ENCODE data around the gene HIKESHI.
"Not testable (repeated sequence)": the region's sequence is repeated elsewhere in the genome, so short reads cannot be mapped to it uniquely, and the experiment has no call there.

Gene HIKESHI, protein sequence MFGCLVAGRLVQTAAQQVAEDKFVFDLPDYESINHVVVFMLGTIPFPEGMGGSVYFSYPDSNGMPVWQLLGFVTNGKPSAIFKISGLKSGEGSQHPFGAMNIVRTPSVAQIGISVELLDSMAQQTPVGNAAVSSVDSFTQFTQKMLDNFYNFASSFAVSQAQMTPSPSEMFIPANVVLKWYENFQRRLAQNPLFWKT

DNA sequence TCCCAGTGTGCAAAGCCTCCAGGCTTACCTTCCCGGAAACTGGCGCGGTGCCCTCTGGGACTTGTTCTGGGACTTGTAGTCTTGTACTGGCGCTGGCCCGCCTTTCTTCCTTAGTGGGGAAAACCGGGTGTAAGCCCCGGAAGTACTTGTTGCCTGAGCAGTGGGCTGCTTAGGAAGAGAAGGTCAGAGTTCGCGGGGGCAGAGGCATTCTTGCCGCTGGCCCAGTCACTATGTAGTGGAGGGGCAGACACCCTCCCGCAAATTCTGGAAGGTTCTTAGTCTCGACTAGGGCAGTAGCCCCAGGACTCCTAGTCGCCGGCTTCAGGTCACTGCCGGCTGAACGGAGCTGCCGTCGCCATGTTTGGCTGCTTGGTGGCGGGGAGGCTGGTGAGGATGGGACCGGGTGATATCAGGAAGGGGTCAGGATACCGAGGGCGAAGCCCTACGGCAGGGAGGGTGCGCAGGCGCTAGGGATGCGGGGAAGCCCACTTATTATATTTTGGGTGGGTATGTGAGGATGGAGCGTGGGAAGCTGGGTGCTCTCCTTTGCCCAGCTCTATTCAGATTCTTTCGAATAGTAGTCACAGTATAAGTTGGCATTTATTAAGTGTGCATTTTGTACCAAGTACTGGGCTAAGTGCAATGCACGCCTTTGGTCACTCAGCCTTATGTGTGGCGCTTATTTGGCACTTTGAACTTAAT is at the start of gene HIKESHI:
Gene HIKESHI, plus strand, starts transcription at position 149 of the 702 bp plus-strand sequence. Its CDS starts 209 bp downstream, at position 358.
- peak; percentile 93 for DNase-seq (ENCODE audit: low read depth)

DNA sequence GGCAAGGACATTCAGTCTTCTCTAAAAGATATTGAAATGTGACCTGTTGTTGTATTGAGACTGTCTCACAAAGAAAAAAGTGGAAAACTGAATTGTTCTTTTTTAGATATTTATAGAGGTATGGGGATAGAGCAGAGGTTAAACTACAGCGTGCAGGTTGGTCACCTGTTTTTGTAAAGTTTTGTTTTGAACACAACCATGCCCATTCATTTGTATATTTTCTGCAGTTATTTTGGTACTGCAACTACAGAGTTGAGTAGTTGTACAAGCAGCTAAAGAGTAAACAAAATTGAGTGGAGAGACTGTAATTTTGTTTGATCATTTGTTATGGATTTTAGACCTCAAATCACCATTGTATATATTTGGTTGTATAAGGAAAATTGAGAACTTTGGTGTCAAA is 46.1 kb upstream of the HIKESHI start:
- DNase-seq (ENCODE audit: low read depth), result no peak

DNA sequence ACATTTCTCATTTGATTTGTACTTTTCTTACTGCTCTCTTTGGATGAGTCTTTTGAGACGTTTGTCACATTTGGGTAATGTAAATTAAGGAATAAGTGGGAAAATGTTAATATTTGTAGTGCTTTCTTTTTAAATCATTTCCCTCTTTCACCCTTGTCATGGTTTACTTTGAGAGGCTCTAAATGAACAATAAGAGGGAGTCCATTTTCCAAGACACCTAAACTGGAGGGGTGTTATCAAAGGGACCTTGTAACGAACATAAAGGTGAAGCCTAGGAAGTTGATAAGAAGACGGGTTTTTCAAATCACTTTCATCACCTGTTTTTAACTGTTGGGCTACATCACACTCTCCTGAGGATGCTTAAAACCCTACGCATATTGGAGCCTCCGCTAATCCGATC is 45.4 kb upstream of the HIKESHI start:
- no peak for DNase-seq (ENCODE audit: low read depth)

DNA sequence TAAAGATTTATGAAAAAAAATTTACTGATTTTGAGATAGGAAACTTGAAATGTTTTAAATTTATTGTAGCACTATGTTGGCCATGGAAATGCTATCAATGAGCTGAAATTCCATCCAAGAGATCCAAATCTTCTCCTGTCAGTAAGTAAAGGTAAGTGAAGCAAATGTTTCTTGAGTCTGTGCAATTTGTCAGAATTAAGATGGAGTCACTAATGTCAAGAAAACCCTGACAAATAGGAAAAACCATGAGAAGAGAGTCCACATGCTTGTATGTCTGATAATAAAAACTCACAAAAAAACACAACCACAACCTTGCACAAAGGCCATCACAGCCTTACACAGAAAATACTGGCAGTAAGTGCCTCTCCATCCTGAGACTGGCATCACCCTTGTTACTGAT is 44.6 kb upstream of the HIKESHI start:
- DNase-seq (ENCODE audit: low read depth), result no peak

DNA sequence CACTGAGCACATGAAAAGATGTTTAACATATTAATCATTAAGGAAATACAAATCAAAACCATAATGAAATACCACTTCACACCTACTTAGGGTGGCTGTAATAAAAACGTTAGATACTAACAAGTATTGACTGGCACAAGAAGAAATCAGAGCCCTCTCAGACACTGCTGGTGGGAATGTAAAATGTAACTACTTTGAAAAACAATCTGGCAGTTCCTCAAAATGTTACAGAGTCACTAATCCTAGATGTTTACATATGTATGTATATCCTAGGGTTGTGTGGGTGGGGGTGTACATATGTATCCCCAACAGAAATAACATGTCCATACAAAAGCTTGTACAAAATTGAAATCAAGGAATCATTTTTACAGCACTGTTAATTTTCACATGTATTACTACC is 42.3 kb upstream of the HIKESHI start:
- no peak for DNase-seq (ENCODE audit: low read depth)

DNA sequence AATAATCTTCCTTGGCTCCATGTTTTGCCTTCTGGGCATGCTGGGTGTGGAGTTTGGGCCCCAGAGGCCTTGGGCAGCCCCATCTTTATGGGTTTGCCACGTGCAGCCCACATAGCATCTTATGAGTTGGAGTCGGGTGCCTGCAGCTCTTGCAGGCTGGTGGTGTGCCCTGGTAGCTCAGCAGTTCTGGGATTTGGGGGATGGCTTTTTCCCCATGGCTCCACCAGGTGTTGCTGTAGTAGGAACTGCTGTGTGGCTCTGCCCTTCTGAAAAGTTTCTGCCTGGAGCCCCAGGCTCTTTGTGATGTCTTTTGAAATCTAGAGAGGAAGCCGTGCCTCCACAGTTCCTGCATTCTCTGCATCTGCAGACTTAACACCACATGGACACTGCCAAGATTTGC is 40.7 kb upstream of the HIKESHI start:
- DNase-seq (ENCODE audit: low read depth), result no peak

DNA sequence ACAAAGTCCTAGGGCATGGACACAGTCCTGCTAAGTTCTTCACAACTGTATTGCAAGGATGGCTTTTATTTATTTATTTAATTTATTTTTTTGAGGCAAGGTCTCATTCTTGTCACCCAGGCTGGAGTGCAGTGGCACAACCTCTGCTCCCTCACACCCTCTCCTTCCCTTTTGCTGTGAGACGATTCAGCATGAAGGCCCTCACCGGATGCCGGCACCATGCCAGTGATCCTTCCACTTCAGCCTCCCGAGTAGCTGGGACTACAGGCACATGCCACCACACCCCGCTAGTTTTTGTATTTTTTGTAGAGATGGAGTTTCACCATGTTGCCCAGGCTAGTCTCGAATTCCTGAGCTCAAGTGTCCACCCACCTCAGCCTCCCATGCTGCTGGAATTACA is 39.7 kb upstream of the HIKESHI start:
- no peak for DNase-seq (ENCODE audit: low read depth)

DNA sequence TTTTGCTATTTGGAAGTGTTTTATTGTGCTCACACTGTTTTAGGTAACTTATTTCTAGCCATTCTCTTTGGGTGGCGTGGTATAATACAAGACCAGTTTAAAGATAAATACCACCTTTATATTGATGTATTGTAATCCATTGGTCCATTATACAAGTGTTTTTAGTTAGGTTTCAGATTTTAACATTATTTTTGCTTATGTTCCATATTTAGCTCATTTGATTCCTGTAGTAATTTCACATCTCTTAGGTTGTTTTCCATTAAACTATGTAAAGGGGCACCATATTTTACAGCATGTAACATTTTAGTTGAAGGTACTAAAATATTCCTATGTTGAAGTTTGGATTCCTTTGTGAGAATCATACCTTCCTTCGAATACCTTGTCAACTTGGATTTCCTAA is 37.4 kb upstream of the HIKESHI start:
- DNase-seq (ENCODE audit: low read depth), result no peak

DNA sequence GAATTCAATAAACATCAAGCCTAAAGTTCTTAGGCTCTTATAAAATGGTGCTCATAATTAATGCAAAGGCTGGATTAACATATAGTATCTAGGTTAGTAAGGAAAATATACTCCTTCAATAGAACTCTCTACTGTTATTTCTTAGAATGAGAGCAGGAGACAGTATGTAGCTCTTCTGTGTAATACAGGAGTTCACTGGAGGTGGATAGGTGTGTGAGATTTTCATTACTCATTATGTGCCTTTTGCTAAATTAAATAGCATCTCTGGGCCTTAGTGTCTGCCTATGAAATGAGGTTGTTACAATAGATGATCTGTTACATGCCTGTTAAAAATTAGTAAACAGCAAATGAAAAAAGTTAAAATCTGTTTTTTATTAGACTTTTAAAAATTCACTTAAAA is 36.8 kb upstream of the HIKESHI start:
- no peak for DNase-seq (ENCODE audit: low read depth)

DNA sequence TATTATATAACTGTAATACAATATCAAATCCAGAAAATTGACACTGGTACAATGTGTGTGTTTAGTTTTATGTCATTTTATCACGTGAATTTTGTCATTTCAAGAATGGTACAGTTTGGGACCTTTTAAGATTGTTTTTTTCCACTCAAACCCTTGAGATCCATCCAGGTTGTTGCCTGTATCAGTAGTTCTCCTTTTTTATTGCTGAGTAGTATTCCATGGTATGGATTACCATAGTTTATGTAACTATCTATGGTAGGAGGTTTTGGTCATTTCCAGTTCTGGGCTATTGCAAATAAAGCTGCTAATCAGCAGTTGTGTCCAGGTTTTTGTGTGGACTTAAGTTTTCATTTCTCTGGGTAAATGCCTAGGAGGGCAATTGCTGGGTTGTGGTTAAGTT is 32.4 kb upstream of the HIKESHI start:
- DNase-seq (ENCODE audit: low read depth), result no peak

DNA sequence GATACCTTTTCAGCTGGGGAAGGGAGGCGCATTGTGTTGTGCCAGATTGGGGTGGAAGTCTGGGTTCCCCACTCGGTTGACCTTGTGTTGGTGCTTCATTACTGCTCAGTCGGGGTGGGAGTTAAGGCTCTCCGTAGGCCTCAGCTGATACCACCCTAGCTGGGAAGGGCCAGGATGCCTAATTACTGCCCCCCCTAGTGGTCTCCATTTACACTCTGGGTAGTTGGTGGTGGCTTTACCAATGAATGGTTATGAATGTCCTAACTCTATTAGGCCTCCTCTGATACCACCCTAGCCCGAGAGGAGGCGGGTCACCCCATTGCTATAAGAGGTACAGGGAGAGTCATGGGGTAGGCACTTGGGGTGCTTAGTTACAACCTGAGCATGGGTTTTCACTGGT is 27.5 kb upstream of the HIKESHI start:
- no peak for DNase-seq (ENCODE audit: low read depth)

DNA sequence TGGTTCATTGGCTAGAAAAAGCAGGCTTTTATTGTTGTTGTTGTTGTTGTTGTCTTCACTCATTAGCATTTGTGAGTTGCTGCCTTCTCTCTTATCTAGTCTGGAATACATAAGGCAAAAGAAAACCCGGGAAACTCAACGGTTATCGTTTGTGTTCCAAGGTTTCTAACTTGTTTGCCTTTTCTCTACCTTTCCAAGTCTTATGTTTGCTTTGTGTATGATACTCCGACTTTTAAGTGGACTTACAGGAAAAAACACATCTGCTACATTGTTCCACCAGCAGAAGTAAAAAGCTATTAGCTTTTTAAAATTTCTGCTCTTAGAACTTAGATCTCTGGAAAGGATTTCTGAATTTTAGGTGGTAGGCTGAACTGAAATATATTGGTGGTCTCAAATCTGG is 27.0 kb upstream of the HIKESHI start:
- no peak for DNase-seq (ENCODE audit: low read depth)

DNA sequence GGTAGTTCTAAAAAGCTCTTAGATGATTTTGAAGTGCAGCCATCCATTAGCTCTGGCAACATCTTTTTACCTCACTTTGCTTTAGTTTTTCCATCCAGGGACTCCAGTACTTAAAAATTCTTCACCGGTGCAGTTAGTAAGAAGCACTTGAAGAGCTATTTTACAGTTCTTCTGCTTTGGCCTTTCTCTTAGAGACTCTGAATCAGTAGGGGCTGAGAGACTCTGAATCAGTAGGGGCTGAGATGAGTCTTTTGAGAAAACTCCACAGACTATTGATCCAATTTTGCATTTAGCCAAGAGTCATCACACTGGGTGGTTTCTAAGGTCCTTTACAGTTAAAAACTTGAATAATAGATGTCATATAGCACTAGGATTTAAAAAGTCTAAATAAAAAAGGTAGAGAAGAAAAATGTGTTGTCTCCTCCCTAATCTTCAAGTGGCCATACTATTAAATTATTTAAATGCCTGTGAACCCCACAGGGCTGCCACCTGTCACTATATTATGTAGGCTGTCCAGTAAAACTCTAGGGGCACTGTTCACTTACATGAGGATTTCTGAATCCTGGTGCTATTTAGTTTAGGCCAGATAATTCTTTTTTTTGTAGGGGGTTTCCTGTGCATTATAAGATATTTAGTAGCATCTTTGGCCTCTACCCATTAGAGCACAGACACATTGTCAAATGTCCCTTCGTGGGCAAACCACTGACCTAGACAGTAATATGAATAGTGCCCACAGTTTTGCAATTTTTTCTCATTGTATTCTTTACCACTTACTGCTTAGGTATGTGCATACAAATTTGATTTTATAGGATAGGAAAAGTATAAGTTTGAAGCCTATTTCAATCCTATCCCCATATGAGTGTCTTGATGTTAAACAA is 26.3 kb upstream of the HIKESHI start:
- no peak for DNase-seq (ENCODE audit: low read depth)

DNA sequence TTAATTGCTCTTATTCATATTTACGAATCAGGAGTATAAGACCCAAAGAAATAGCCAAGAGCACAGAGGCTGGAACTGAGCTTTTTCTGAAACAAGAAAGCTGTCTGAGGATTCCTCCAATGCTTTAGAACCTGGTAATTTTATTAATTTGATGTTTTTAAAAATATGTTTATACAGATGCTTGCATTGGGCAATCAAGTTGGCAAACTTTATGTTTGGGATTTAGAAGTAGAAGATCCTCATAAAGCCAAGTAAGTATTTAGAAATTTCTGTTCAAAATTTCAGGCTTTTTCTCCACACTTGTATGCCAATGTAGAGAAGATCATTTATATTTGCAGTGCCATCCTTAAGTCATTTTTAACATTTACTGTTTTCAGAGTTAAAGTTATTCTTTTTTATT is 24.3 kb upstream of the HIKESHI start:
- DNase-seq (ENCODE audit: low read depth), result no peak

DNA sequence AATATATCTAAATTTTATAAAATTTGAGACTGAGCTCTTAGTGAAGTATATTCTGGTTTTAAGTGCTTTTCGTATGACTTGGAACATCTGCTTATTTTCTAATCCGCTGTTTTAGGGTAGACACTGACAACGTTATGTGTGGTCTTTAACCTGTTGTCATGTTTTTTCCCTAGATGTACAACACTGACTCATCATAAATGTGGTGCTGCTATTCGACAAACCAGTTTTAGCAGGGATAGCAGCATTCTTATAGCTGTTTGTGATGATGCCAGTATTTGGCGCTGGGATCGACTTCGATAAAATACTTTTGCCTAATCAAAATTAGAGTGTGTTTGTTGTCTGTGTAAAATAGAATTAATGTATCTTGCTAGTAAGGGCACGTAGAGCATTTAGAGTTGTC is 23.8 kb upstream of the HIKESHI start:
- DNase-seq (ENCODE audit: low read depth), result no peak

DNA sequence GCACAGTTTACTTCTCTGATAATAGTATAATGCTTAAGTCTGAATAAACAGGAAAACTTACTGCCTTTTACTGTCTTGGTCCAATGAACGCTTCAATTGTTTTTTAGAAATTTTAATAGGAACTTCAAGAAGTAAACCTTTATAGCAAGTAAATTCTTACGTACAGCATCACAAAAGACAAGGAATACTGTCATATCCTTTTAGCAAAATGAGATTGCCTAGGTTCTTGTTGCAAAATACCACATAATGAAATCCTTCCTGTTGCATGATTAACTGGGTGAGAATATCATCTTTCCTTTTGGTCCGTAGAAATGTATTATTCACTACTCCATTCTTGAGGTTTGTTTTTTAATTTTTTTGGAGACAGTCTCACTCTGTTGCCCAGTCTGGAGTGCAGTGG is 22.3 kb upstream of the HIKESHI start:
- no peak for DNase-seq (ENCODE audit: low read depth)

DNA sequence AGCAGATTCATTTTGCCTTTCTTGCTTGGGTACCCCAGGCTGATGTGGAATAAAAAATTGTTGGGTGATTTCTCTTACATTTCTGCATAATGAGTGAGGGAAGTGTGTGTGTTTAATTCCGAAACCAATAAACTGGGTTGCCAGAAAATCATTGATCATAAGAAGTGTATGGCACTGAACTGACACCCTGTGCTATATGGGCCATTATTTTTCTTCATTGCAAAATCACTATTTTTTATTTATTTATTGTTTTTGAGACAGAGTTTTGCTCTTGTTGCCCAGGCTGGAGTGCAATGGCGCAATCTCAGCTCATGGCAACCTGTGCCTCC is 14.6 kb upstream of the HIKESHI start:
- DNase-seq (ENCODE audit: low read depth), result no peak

DNA sequence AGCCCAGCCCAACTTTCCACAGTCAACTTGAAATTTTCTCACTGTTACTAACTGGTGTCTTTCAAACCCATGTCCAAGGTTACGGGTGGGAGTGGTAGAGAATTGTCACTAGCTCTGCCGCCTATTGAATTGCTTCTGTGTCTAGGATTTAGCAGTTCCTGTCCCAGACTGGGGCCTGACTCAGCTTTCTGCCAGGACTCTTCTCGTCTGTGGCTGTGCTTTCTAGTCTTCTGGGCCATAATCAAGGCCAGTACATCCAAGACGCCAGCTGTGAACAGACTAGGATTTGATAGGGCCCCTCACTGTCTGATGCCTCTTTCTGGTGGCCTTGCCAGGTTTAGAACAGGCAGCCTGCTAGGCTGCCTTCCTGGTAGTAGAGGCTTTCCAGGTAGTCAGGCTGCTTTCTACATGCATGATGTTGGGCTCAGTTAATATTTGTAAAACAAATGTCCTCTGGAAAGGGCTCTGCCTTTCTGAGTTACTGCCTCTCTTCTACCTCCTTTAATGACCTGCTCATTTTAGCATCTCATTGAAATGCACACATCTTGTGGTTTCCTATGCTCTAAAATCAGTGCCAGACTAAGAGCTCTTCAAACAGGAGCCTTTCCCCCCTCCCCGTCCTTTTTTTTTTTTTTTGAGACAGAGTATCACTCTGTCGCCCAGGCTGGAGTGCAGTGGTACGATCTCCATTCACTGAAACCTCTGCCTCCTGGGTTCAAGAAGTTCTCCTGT is 13.1 kb upstream of the HIKESHI start:
- DNase-seq (ENCODE audit: low read depth), result no peak

DNA sequence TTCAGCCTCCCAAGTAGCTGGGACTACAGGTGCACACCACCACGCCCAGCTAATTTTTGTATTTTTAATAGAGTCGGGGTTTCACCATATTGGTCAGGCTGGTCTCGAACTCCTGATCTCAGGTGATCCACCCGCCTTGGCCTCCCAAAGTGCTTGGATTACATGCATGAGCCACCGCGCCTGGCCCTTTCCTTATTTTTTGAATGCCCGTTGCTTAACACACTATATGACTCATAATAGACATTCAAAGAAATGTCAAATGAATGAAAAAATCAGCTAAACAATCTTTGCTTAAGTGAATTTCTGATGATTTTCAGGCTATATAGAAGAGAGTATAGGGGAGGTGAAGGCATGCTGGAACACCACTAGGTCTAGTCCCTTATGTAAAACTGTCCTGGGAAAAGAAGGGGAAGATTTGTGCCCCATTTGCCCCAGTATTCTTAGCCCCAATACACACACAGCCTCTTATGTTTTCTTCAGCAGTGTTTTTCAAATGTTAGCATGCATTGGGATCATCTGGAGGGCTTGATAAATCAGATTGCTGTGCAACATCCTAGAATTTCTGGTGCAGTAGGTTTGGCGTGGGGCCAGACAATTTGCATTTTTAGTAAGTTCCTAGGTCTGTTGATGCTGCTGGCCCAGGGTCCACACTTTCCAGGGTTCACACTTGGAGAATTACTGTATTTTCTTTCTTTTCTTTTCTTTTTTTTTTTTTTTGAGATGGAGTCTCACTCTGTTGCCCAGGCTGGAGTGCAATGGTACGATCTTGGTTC is 12.3 kb upstream of the HIKESHI start:
- not testable (repeated sequence) for DNase-seq (ENCODE audit: low read depth)

DNA sequence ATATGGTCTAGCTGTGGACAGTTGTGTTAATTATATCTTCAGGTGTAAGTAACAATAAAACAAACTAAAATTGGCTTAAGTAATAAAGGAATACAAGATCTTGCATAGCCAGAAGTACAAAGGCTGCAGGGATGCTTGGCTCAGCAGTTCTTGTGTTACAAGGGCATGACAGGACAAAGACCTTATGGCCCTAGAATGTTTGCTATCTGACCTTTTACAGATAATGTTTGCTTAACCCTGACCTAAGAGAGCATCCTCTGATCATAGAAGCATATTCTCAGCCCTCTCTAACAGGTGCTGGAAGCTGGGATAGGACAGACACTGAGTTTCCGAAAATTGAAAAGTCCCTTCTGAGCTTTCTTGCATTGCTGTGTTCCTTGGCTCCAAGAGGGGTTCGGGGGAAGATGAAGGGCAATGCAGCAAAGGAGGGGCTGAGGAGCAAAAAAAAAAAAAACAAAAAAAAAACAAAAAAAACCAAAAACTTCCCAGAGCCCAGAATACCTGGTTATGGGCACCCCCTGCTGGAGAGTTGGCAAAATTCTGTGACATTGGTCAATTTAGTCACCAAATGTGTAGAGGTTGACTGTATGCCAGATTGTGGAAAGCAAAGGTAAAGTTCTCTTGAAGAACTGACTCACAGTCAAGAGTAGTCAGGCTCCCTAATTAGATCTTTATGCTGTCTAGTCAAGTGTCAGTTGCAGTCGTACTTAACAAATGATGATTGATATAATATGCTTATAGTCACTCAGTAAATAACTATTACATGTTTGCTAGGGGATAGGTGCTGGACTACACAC is 10.4 kb upstream of the HIKESHI start:
- DNase-seq (ENCODE audit: low read depth), result no peak

All from HS-27A (cell line).